ENCODE results near the gene KRTAP5-5.
"Not testable (repeated sequence)": the region's sequence is repeated elsewhere in the genome, so short reads cannot be mapped to it uniquely, and the experiment has no call there.

The KRTAP5-5 gene

GRCh38 chr11:1601663-1602062 is 27.9 kb upstream of the KRTAP5-5 start:
- H3K4me1 ChIP-seq (ENCODE audit: control insufficient read depth in 2 of 2, insufficient read depth in 1 of 2, low read depth in 1 of 2, low read length in 2 of 2); H3K4me2 ChIP-seq (ENCODE audit: insufficient read depth, low read length, poor library complexity, severe bottlenecking); H4K91ac ChIP-seq (ENCODE audit: low read depth, low read length, poor library complexity); H3K4ac ChIP-seq (ENCODE audit: low read length); H3K4me3 ChIP-seq (ENCODE audit: low read length in 2 of 2); H3K23ac ChIP-seq (ENCODE audit: low read depth, low read length, poor library complexity); H3K9me3 ChIP-seq (replicated peaks in 1 of 2; ENCODE audit: control insufficient read depth in 2 of 2, insufficient read depth in 1 of 2, low read depth in 1 of 2, low read length in 2 of 2); H3K27ac ChIP-seq (replicated peaks; ENCODE audit: low read length); H3K14ac ChIP-seq (ENCODE audit: low read length); H2BK12ac ChIP-seq (ENCODE audit: low read length); H4K8ac ChIP-seq (ENCODE audit: low read depth, low read length); H2BK15ac ChIP-seq (ENCODE audit: low read length); DNase-seq (ENCODE audit: low spot score); H3K18ac ChIP-seq (ENCODE audit: low read length); H2BK5ac ChIP-seq (ENCODE audit: low read length); H2AK5ac ChIP-seq (ENCODE audit: low read depth, low read length); H3K9ac ChIP-seq (ENCODE audit: low read depth, low read length, poor library complexity); H2AFZ ChIP-seq (ENCODE audit: low read length); H3K79me1 ChIP-seq (ENCODE audit: low read depth, low read length); H2BK120ac ChIP-seq (ENCODE audit: low read depth, low read length); H3K36me3 ChIP-seq (replicated peaks in 1 of 2; ENCODE audit: control insufficient read depth in 2 of 2, insufficient read depth in 2 of 2, low read length in 2 of 2): not testable (repeated sequence)
- WGBS, 2 donors (ENCODE audit: extremely low coverage in 2 of 2, insufficient read length in 2 of 2, insufficient replicate concordance in 1 of 2): no CpG with 5 or more reads among the region's 3 CpGs
- peaks cover 0 to 44% (median 3%) of the 10 kb centered on the region in 3 experiments for H3K27me3 ChIP-seq (ENCODE audit: control insufficient read depth in 3 of 3, insufficient read depth in 3 of 3, low read depth in 1 of 3, low read length in 3 of 3)

- H3K9me3 ChIP-seq (replicated peaks in 1 of 2; ENCODE audit: control insufficient read depth in 2 of 2, insufficient read depth in 1 of 2, low read depth in 1 of 2, low read length in 2 of 2): no peaks in the 10 kb centered on the region
- no peaks in the 10 kb centered on the region for H3K36me3 ChIP-seq (replicated peaks in 1 of 2; ENCODE audit: control insufficient read depth in 2 of 2, insufficient read depth in 2 of 2, low read length in 2 of 2)
Measured at GRCh38 chr11:1603629-1604028, 25.9 kb upstream of the KRTAP5-5 start.

DNA sequence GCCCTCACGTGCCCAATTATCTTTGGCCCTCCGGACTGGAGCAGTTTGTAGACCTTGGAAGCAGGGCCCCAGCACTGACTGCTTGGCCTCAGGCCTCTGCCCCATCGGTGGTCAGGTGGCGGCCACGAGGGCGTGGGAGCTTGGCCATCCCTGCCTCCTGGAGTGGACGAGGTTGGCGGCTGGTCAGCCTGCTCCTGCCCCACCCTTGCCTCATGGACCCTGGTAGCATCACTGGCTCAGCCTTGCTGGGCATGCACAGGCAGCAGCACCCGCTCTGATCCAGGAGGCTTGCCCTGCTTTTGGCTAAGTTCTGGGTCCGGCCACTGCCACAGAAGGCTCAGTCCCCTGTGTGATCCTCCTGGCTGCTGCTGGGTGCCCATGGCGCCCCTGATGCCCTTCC is 25.4 kb upstream of the KRTAP5-5 start:
- WGBS, 2 donors (ENCODE audit: extremely low coverage in 2 of 2, insufficient read length in 2 of 2, insufficient replicate concordance in 1 of 2): no CpG with 5 or more reads among the region's 11 CpGs
- peaks cover 0 to 48% (median 0%) of the 10 kb centered on the region in 3 experiments for H3K27me3 ChIP-seq (ENCODE audit: control insufficient read depth in 3 of 3, insufficient read depth in 3 of 3, low read depth in 1 of 3, low read length in 3 of 3)

More at GRCh38 chr11:1603629-1604028, 25.9 kb upstream of the KRTAP5-5 start:
- Histone ChIP-seq H3K9ac (ENCODE audit: low read depth, low read length, poor library complexity) (peak overlapping the region; percentile 21), H3K4me1 (ENCODE audit: control insufficient read depth in 2 of 2, insufficient read depth in 1 of 2, low read depth in 1 of 2, low read length in 2 of 2) (peaks cover 0 to 6% of the 10 kb centered on the region in 2 donors), H3K4ac (ENCODE audit: low read length) (no peak overlapping the region), H4K91ac (ENCODE audit: low read depth, low read length, poor library complexity) (no peak overlapping the region), H2BK15ac (ENCODE audit: low read length) (no peak overlapping the region), H2AFZ (ENCODE audit: low read length) (no peak overlapping the region), H3K4me3 (ENCODE audit: low read length in 2 of 2) (no peak overlapping the region), H3K4me2 (ENCODE audit: insufficient read depth, low read length, poor library complexity, severe bottlenecking) (no peak overlapping the region), H3K18ac (ENCODE audit: low read length) (peak overlapping the region; percentile 48), H2AK5ac (ENCODE audit: low read depth, low read length) (no peak overlapping the region), H4K8ac (ENCODE audit: low read depth, low read length) (no peak overlapping the region), H3K27ac (replicated peaks; ENCODE audit: low read length) (no peak overlapping the region), H3K79me1 (ENCODE audit: low read depth, low read length) (no peaks in the 10 kb centered on the region), H3K23ac (ENCODE audit: low read depth, low read length, poor library complexity) (peak overlapping the region; percentile 31), H2BK5ac (ENCODE audit: low read length) (no peak overlapping the region), H3K27me3 (ENCODE audit: control insufficient read depth in 3 of 3, insufficient read depth in 3 of 3, low read depth in 1 of 3, low read length in 3 of 3) (peaks cover 0 to 48% (median 0%) of the 10 kb centered on the region in 3 experiments), H3K14ac (ENCODE audit: low read length) (no peak overlapping the region), H2BK120ac (ENCODE audit: low read depth, low read length) (no peak overlapping the region), H2BK12ac (ENCODE audit: low read length) (no peak overlapping the region)
- 100% methylated on average over 1 of the region's 1 CpG; no CpG with 5 or more reads in 1 of the 2 donors for WGBS, 2 donors (ENCODE audit: extremely low coverage in 2 of 2, insufficient read length in 2 of 2, insufficient replicate concordance in 1 of 2)
- no peak for DNase-seq (ENCODE audit: low spot score)

DNA sequence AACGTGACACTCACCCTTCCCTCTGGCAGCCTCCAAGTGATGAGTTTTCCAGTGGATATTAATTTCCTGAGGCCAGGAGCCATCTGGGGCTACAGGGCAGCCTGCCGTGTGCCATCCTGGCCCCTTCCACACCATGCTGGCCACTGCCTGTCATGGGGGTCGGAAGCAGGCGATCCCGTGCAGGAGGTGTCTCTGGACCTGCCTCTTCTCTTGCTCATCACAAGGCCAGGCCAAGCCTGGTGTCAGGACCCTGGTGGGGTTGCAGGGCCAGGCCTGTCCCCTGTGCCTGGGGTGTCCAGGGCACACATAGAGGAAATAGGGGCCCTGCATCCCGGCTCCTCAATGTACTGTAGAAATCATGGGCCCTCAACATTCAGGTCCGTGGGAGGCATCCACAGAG is 24.9 kb upstream of the KRTAP5-5 start:
- Histone ChIP-seq H2BK120ac (ENCODE audit: low read depth, low read length) (no peak overlapping the region), H2BK15ac (ENCODE audit: low read length) (peak overlapping the region; percentile 75), H3K27ac (replicated peaks; ENCODE audit: low read length) (no peak overlapping the region), H3K23ac (ENCODE audit: low read depth, low read length, poor library complexity) (no peak overlapping the region), H3K4me2 (ENCODE audit: insufficient read depth, low read length, poor library complexity, severe bottlenecking) (no peak overlapping the region), H2BK12ac (ENCODE audit: low read length) (no peak overlapping the region), H2BK5ac (ENCODE audit: low read length) (peak overlapping the region; percentile 53), H3K4me3 (ENCODE audit: low read length in 2 of 2) (no peak overlapping the region), H3K9me3 (replicated peaks in 1 of 2; ENCODE audit: control insufficient read depth in 2 of 2, insufficient read depth in 1 of 2, low read depth in 1 of 2, low read length in 2 of 2) (no peaks in the 10 kb centered on the region), H2AK5ac (ENCODE audit: low read depth, low read length) (peak overlapping the region; percentile 46), H3K4me1 (ENCODE audit: control insufficient read depth in 2 of 2, insufficient read depth in 1 of 2, low read depth in 1 of 2, low read length in 2 of 2) (peaks cover 0 to 6% of the 10 kb centered on the region in 2 donors), H4K8ac (ENCODE audit: low read depth, low read length) (no peak overlapping the region), H3K27me3 (ENCODE audit: control insufficient read depth in 3 of 3, insufficient read depth in 3 of 3, low read depth in 1 of 3, low read length in 3 of 3) (peaks cover 0 to 48% (median 0%) of the 10 kb centered on the region in 3 experiments), H2AFZ (ENCODE audit: low read length) (no peak overlapping the region), H3K36me3 (replicated peaks in 1 of 2; ENCODE audit: control insufficient read depth in 2 of 2, insufficient read depth in 2 of 2, low read length in 2 of 2) (no peaks in the 10 kb centered on the region), H3K9ac (ENCODE audit: low read depth, low read length, poor library complexity) (no peak overlapping the region), H3K79me1 (ENCODE audit: low read depth, low read length) (no peaks in the 10 kb centered on the region), H4K91ac (ENCODE audit: low read depth, low read length, poor library complexity) (no peak overlapping the region), H3K18ac (ENCODE audit: low read length) (no peak overlapping the region), H3K14ac (ENCODE audit: low read length) (peak overlapping the region; percentile 99), H3K4ac (ENCODE audit: low read length) (no peak overlapping the region)
- DNase-seq (ENCODE audit: low spot score): no peak
- no CpG with 5 or more reads among the region's 7 CpGs for WGBS, 2 donors (ENCODE audit: extremely low coverage in 2 of 2, insufficient read length in 2 of 2, insufficient replicate concordance in 1 of 2)

More for the DNA sequence above, 25.4 kb upstream of the KRTAP5-5 start:
- H3K18ac ChIP-seq (ENCODE audit: low read length): peak overlapping the region; percentile 38
- H3K23ac ChIP-seq (ENCODE audit: low read depth, low read length, poor library complexity): peak overlapping the region; percentile 73
- peak overlapping the region; percentile 53 for H2BK5ac ChIP-seq (ENCODE audit: low read length)
- H3K9ac ChIP-seq (ENCODE audit: low read depth, low read length, poor library complexity): no peak overlapping the region
- H3K36me3 ChIP-seq (replicated peaks in 1 of 2; ENCODE audit: control insufficient read depth in 2 of 2, insufficient read depth in 2 of 2, low read length in 2 of 2): no peaks in the 10 kb centered on the region
- no peak overlapping the region for H3K27ac ChIP-seq (replicated peaks; ENCODE audit: low read length)
- H2BK120ac ChIP-seq (ENCODE audit: low read depth, low read length): no peak overlapping the region
- DNase-seq (ENCODE audit: low spot score): no peak
- no peak overlapping the region for H2AFZ ChIP-seq (ENCODE audit: low read length)
- no peak overlapping the region for H3K4me2 ChIP-seq (ENCODE audit: insufficient read depth, low read length, poor library complexity, severe bottlenecking)
- peaks cover 0 to 6% of the 10 kb centered on the region in 2 donors for H3K4me1 ChIP-seq (ENCODE audit: control insufficient read depth in 2 of 2, insufficient read depth in 1 of 2, low read depth in 1 of 2, low read length in 2 of 2)
- no peak overlapping the region for H4K91ac ChIP-seq (ENCODE audit: low read depth, low read length, poor library complexity)
- peak overlapping the region; percentile 99 for H3K14ac ChIP-seq (ENCODE audit: low read length)
- H3K9me3 ChIP-seq (replicated peaks in 1 of 2; ENCODE audit: control insufficient read depth in 2 of 2, insufficient read depth in 1 of 2, low read depth in 1 of 2, low read length in 2 of 2): no peaks in the 10 kb centered on the region
- peak overlapping the region; percentile 22 for H2BK12ac ChIP-seq (ENCODE audit: low read length)
- H3K4ac ChIP-seq (ENCODE audit: low read length): no peak overlapping the region
- peak overlapping the region in 1 of 2 donors; percentile 17 for H3K4me3 ChIP-seq (ENCODE audit: low read length in 2 of 2)
- peak overlapping the region; percentile 75 for H2BK15ac ChIP-seq (ENCODE audit: low read length)
- peak overlapping the region; percentile 46 for H2AK5ac ChIP-seq (ENCODE audit: low read depth, low read length)
- H4K8ac ChIP-seq (ENCODE audit: low read depth, low read length): no peak overlapping the region
- H3K79me1 ChIP-seq (ENCODE audit: low read depth, low read length): no peaks in the 10 kb centered on the region
